Osteocyte (in vitro differentiated cells): Measurements from ENCODE around the gene MANBA. TPM values are rescaled to one million over a fixed set of nuclear protein-coding genes. Genes with fewer than 3 reads are reported as not detected.

Experiments used
- DNase-seq: peaks from one replicate; pipeline ENCODE4 v3.0.0; 2021; ENCODE audit warnings: mixed read lengths; ENCODE audit not compliant: unreplicated experiment; ENCODE audit errors: extremely low spot score
- H3K27ac Mint-ChIP-seq: one replicate; pipeline ENCODE4 v1.8.0; 2021; ENCODE audit warnings: mild to moderate bottlenecking, mixed read lengths; ENCODE audit not compliant: unreplicated experiment
- H3K27me3 Mint-ChIP-seq: one replicate; pipeline ENCODE4 v1.8.0; 2021; ENCODE audit warnings: mixed read lengths; ENCODE audit not compliant: unreplicated experiment
- H3K36me3 Mint-ChIP-seq: one replicate; pipeline ENCODE4 v1.8.0; 2021; ENCODE audit warnings: mixed read lengths; ENCODE audit not compliant: unreplicated experiment
- H3K4me1 Mint-ChIP-seq: one replicate; pipeline ENCODE4 v1.8.0; 2021; ENCODE audit warnings: mixed read lengths; ENCODE audit not compliant: unreplicated experiment
- H3K4me3 Mint-ChIP-seq: one replicate; pipeline ENCODE4 v1.8.0; 2021; ENCODE audit warnings: mild to moderate bottlenecking, moderate library complexity, mixed read lengths; ENCODE audit not compliant: unreplicated experiment
- H3K9me3 Mint-ChIP-seq: one replicate; pipeline ENCODE4 v1.8.0; 2021; ENCODE audit warnings: mixed read lengths; ENCODE audit not compliant: unreplicated experiment
- CTCF ChIP-seq: fragments of 200-600 bp; sonication (generic); IDR thresholded peaks from 2 replicates; pipeline ENCODE4 v1.5.0; 2021; ENCODE audit warnings: antibody characterized with exemption, mild to moderate bottlenecking, moderate library complexity
- total RNA-seq: library from RNA; stranded (reverse); gene quantifications from 2 replicates; pipeline ENCODE4 v1.2.1, GENCODE V29; 2021

The MANBA gene
- total RNA-seq, 1 donor from 2014 or later, result 26.1 TPM

GRCh38 chr4:102799816-102800215 lies 39.0 kb upstream of the MANBA start:
- H3K36me3 Mint-ChIP-seq, result peaks cover 63% of the 10 kb centered on the region
- H3K27ac Mint-ChIP-seq, result no peak overlapping the region
- H3K27me3 Mint-ChIP-seq, result no peaks in the 10 kb centered on the region
- no peak for TF ChIP-seq CTCF
- no peaks in the 10 kb centered on the region for H3K9me3 Mint-ChIP-seq
- no peak overlapping the region for H3K4me3 Mint-ChIP-seq
- DNase-seq, result no peak
- no peaks in the 10 kb centered on the region for H3K4me1 Mint-ChIP-seq

GRCh38 chr4:102794999-102795398 lies 34.2 kb upstream of the MANBA start:
- peaks cover 4% of the 10 kb centered on the region for H3K4me1 Mint-ChIP-seq
- H3K27me3 Mint-ChIP-seq, result no peaks in the 10 kb centered on the region
- no peaks in the 10 kb centered on the region for H3K9me3 Mint-ChIP-seq
- no peak overlapping the region for H3K27ac Mint-ChIP-seq
- H3K4me3 Mint-ChIP-seq, result no peak overlapping the region
- no peak for TF ChIP-seq CTCF
- DNase-seq, result no peak
- peaks cover 67% of the 10 kb centered on the region for H3K36me3 Mint-ChIP-seq

- H3K27me3 Mint-ChIP-seq, result no peaks in the 10 kb centered on the region
- H3K4me3 Mint-ChIP-seq, result no peak overlapping the region
- H3K9me3 Mint-ChIP-seq, result peaks cover 8% of the 10 kb centered on the region
- peaks cover 58% of the 10 kb centered on the region for H3K36me3 Mint-ChIP-seq
- no peak overlapping the region for H3K27ac Mint-ChIP-seq
- DNase-seq, result no peak
- TF ChIP-seq CTCF, result no peak
- peaks cover 8% of the 10 kb centered on the region for H3K4me1 Mint-ChIP-seq
These were observed 31.7 kb upstream of the MANBA start for GRCh38 chr4:102792361-102792936.

GRCh38 chr4:102791318-102791835 lies 30.6 kb upstream of the MANBA start:
- Mint-ChIP-seq H3K27me3 (no peaks in the 10 kb centered on the region), H3K27ac (no peak overlapping the region), H3K4me3 (no peak overlapping the region), H3K4me1 (peaks cover 8% of the 10 kb centered on the region), H3K36me3 (peaks cover 49% of the 10 kb centered on the region), H3K9me3 (peaks cover 10% of the 10 kb centered on the region)
- DNase-seq, result no peak
- TF ChIP-seq CTCF, result no peak

GRCh38 chr4:102789317-102789717 lies 28.5 kb upstream of the MANBA start:
- Mint-ChIP-seq H3K27ac (peak overlapping the region; percentile 19), H3K27me3 (no peaks in the 10 kb centered on the region), H3K4me1 (peaks cover 8% of the 10 kb centered on the region), H3K9me3 (peaks cover 10% of the 10 kb centered on the region), H3K36me3 (peaks cover 30% of the 10 kb centered on the region), H3K4me3 (no peak overlapping the region)
- DNase-seq, result no peak
- no peak for TF ChIP-seq CTCF
